Mammary microvascular endothelial cell (primary cell): ENCODE results near the gene GTPBP1. TPM values are rescaled to one million over a fixed set of nuclear protein-coding genes. Genes with fewer than 3 reads are reported as not detected.

ENCODE experiments used
- total RNA-seq: library from RNA; depleted of rRNA; stranded (reverse); fragments of >200 nt; gene quantifications from 2 replicates; pipeline ENCODE4 v1.2.3, GENCODE V29; 2015

Gene GTPBP1
- 27.6 and 28.2 TPM in 2 replicates for total RNA-seq

DNA sequence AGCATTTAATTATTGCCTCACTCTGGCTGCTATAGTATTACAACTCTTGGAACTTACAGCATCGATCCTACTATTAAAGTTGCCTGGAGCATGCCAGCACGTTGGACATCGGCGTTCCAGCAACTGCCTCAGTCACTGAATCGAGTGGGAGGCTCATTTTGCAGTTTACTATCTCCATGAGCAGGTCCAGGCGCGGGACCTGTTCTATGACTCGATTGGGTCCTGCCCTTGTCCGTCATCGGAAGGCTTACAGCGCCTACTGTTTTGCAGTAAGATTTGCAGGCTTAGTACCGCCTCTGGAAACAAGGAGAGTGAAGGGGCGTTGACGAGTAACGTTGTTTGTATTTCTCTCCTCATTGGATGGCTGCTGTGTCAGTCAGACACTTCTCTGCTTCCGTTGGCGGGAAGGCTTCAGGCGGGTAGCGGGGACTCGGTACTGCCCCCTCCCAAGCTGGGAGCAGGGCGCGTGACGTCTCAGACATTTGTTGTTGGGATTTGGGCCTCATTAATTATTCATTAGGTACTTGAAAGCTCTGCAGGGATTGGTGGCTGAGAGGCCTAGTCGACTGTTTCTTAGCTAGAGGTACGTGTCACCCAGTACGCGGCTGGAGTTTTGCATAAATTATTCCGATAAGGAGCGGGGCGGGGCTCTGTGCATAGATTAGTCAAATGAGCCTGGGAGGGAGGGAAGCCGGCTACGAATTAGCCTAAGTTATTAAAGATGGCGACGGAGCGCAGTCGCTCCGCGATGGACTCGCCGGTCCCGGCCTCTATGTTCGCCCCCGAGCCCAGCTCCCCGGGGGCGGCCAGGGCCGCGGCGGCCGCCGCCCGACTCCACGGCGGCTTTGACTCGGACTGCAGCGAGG, at the start of gene GTPBP1:
Gene GTPBP1 (plus strand): TSS at position 710 of the 866 bp plus-strand sequence. CDS start 12 bp downstream, at position 722.

GRCh38 chr22:38656256-38657044, 49.3 kb upstream of the GTPBP1 start, which contains the start of the genes CBY1 and FAM227A:
TSS of gene CBY1 (plus strand) at chr22:38656638. CDS start at chr22:38668055, 11,417 bp downstream.
TSS of gene FAM227A (minus strand) at chr22:38656392. CDS start at chr22:38650168, 6,224 bp downstream.

DNA sequence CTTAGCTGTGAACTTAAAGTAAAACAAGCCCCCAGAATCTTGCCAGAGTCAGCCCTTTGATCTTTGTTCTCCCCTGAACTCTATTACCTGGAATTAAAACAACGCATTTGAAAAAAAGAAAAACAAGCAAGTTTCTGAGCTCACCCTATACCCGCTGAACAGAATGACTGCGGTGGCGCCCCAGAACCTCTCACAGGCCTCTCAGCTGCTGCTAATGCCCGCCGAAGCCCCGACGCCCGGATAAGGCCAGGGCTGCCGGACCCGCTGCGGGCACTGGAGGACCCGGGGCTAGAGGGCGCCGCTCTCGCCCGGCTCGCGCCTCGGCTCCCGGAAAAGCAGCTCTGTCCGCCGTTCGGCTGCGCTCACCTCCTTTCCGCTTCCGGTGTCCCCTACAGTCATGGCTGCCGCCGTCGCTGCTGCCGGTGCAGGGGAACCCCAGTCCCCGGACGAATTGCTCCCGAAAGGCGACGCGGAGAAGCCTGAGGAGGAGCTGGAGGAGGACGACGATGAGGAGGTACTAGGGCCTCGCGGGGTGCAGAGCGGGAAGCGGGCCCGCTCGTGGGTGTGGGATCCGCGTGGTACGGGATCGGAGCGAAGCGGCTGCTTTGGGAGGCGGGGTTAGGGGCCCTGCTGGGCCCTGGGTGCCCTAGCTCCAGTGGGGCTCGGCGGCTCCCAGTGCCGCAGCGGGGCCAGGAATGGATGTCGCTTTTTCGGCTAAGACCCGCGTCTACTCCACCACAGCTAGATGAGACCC, 24.0 kb upstream of the GTPBP1 start, which contains the start of gene TOMM22:
Gene TOMM22 (plus strand): TSS at position 376 of the 754 bp plus-strand sequence. CDS start 22 bp downstream, at position 398.

GRCh38 chr22:38700789-38701628, 4.7 kb upstream of the GTPBP1 start, which contains the start of gene JOSD1:
TSS of gene JOSD1 (minus strand) at chr22:38700943. CDS start at chr22:38699987, 956 bp downstream.

DNA sequence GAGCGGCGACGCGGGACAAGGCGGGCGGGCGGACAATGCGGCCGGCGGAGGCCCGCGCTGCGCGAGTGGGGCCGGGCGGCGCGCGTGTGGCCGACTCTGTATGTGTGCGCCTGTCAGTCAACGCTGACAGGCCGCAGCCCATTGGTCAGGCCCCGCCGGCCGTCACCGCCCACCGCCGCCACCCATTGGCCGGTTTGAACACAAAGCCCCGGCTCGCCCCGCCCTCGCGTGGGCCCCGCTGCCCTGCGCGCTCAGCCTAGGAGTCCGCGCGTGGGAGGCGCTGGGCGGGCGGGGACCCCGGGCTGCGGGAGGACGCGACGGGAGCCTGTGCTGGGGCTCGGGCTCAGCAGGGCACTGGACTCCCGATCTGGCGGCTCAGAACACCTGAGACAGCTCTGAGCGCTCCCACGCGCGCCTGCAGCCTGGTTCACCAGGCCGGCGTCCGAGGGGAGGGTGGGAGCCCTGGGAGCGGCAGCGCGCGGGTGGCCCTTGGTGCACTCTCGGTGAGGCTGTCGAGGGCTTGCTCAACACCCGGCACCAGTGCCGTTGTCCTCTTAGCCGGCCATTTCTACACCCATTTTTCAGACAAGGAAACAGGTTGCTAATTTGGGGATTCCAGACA, 50.3 kb downstream of the GTPBP1 start, which contains the start of gene SUN2:
Gene SUN2 (minus strand): TSS at position 88 of the 622 bp plus-strand sequence. CDS start 3,370 bp downstream, outside the sequence.

Other genes with a start within 250 kb of the GTPBP1 start
- 30.4 and 32.4 TPM in 2 replicates for gene KDELR3, start 237.8 kb upstream of the GTPBP1 start, total RNA-seq
- 205 and 212 TPM in 2 replicates for gene DDX17, start 199.6 kb upstream of the GTPBP1 start, total RNA-seq
- 0.53 and 1.9 TPM in 2 replicates for gene DMC1, start 135.8 kb upstream of the GTPBP1 start, total RNA-seq
- not detected in 2 replicates for gene FAM227A, start 49.6 kb upstream of the GTPBP1 start, total RNA-seq
- gene CBY1, start 49.3 kb upstream of the GTPBP1 start, total RNA-seq: 20.3 and 22.7 TPM in 2 replicates
- 83.6 and 96.4 TPM in 2 replicates for gene TOMM22, start 24.0 kb upstream of the GTPBP1 start, total RNA-seq
- gene JOSD1, start 5.0 kb upstream of the GTPBP1 start, total RNA-seq: 78.4 and 87.0 TPM in 2 replicates
- gene SUN2, start 50.1 kb downstream of the GTPBP1 start, total RNA-seq: 69.0 and 82.1 TPM in 2 replicates
- 13.5 and 16.5 TPM in 2 replicates for gene DNAL4, start 88.2 kb downstream of the GTPBP1 start, total RNA-seq
- 0.05 and 0.07 TPM in 2 replicates for gene NPTXR, start 138.1 kb downstream of the GTPBP1 start, total RNA-seq
- 39.9 and 41.7 TPM in 2 replicates for gene CBX6, start 166.3 kb downstream of the GTPBP1 start, total RNA-seq